Muscle layer of colon (tissue), 2 donors: Measurements from ENCODE around the gene P2RY2.
"Not testable (repeated sequence)": the region's sequence is repeated elsewhere in the genome, so short reads cannot be mapped to it uniquely, and the experiment has no call there.

ENCODE experiments used
- H3K27ac ChIP-seq: one replicate; pipeline ENCODE4 v1.7.0; 2013; ENCODE audit warnings: low read depth, mild to moderate bottlenecking, low read length, moderate library complexity
- H3K27me3 ChIP-seq, 2 donors: one replicate each; pipeline ENCODE4 v1.7.0; 2013; ENCODE audit warnings: low read length in 2 of 2, mild to moderate bottlenecking in 2 of 2; ENCODE audit not compliant: insufficient read depth in 2 of 2, control insufficient read depth in 1 of 2
- H3K36me3 ChIP-seq: one replicate; pipeline ENCODE4 v1.7.0; 2013; ENCODE audit warnings: mild to moderate bottlenecking, low read length; ENCODE audit not compliant: insufficient read depth
- H3K4me1 ChIP-seq: one replicate; pipeline ENCODE4 v1.7.0; 2013; ENCODE audit warnings: mild to moderate bottlenecking, low read length; ENCODE audit not compliant: insufficient read depth
- H3K4me3 ChIP-seq, 2 donors: one replicate each; pipeline ENCODE4 v1.7.0; 2013; ENCODE audit warnings: low read length in 2 of 2, low read depth in 1 of 2, mild to moderate bottlenecking in 1 of 2, moderate library complexity in 1 of 2
- H3K9ac ChIP-seq: one replicate; pipeline ENCODE4 v1.7.0; 2013; ENCODE audit warnings: low read length
- H3K9me3 ChIP-seq: one replicate; pipeline ENCODE4 v1.7.0; 2013; ENCODE audit warnings: mild to moderate bottlenecking, low read length
- donor health status: abdominal sarcoma.
- donor health status: Adenocarcinoma of cecum.

P2RY2 gene

DNA sequence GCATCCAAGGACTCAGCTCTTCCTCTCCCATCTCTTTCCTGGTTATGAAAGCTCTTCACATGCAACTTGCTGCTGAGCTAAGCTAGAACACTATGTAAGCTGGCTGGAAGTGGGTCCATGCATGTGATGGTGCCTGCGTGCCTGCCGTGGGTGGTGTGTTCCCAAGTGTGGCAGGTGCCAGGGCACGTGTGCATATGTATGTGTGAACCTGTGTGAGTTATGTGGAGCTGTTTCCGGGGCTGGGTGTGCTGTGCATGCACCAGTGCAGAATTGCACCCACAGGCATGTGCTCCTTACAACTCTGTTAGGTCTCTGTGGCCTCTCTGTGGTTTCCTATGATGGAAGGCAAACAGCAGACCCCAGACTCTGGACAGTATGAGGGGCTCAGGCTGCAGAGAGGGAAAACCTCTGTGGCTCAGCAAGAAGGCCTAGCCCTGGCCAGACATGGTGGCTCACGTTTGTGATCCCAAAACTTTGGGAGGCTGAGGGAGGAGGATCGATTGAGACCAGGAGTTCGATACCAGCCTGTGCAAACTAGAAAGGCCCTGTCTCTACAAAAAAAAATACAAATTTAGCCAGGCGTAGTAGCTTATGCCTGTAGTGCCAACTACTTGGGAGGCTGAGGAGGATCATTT lies 49.9 kb downstream of the P2RY2 start:
- H3K36me3 ChIP-seq = no peaks in the 10 kb centered on the region
- no peaks in the 10 kb centered on the region for H3K4me1 ChIP-seq
- no peak overlapping the region for H3K9ac ChIP-seq
- no peaks in the 10 kb centered on the region for H3K9me3 ChIP-seq
- no peak overlapping the region for H3K27ac ChIP-seq
- H3K27me3 ChIP-seq = peaks cover 14 to 17% of the 10 kb centered on the region in 2 donors
- no peak overlapping the region for H3K4me3 ChIP-seq

DNA sequence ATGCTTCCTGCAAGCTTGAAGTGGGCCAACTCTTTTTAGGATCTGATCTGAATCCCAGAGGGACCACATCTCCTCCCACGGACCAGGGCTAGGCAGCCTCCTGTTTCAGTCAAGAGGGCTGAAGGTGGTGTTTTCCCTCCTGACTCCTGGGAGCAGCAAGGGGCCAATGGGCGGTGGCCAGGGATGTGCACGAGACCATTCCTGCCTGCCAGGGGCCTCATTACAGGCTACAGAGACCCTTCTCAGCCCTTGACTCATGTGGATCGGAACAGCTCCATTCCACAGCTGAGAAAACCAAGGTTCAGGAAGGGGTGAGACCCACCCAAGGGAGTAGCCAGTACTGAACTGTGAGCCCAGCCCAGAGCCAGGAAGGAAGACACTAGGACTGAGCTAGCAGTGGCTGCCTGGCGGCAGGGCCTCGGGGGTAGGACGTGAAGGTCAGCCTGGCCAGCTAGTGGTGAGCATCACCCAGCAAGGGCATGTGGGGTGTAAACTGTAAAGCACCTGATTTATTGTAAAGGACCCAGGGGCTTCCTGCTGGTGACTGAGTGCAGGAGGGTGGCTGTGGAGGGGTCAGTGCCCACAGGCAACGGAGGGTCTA lies 50.7 kb downstream of the P2RY2 start:
- H3K9me3 ChIP-seq = no peaks in the 10 kb centered on the region
- no peak overlapping the region for H3K27ac ChIP-seq
- H3K4me3 ChIP-seq = no peak overlapping the region
- H3K36me3 ChIP-seq = no peaks in the 10 kb centered on the region
- H3K9ac ChIP-seq = no peak overlapping the region
- H3K27me3 ChIP-seq = peaks cover 13 to 14% of the 10 kb centered on the region in 2 donors
- H3K4me1 ChIP-seq = no peaks in the 10 kb centered on the region

DNA sequence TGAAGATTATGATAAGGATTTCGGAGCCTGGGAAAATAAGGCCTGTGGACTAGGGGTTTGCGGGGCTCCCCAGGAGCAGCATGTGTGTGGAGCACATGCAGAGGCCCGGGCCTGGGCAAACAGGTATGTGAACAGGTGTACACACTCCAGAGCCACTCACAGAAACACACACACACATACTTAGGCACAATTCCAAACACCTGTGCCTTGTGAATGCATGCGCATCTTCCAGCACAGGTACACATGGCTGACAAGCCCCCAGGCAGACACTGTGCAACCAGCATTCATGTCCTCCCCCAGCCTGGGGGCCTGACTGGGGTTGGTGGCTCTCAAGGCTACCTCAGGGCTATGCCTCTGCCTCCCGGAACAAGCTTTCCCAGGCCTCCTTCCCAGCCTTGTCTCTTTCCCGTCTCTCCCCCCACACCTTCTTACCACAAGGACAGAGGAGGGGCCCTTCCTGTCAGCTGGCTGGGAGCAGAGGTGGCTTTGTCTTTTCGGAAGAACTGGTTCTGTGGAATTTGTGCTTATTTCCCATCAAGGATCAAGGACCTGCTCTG lies 51.5 kb downstream of the P2RY2 start:
- no peaks in the 10 kb centered on the region for H3K9me3 ChIP-seq
- H3K4me3 ChIP-seq = no peak overlapping the region
- H3K9ac ChIP-seq = no peak overlapping the region
- no peaks in the 10 kb centered on the region for H3K4me1 ChIP-seq
- no peak overlapping the region for H3K27ac ChIP-seq
- peaks cover 5 to 7% of the 10 kb centered on the region in 2 donors for H3K27me3 ChIP-seq
- H3K36me3 ChIP-seq = no peaks in the 10 kb centered on the region

DNA sequence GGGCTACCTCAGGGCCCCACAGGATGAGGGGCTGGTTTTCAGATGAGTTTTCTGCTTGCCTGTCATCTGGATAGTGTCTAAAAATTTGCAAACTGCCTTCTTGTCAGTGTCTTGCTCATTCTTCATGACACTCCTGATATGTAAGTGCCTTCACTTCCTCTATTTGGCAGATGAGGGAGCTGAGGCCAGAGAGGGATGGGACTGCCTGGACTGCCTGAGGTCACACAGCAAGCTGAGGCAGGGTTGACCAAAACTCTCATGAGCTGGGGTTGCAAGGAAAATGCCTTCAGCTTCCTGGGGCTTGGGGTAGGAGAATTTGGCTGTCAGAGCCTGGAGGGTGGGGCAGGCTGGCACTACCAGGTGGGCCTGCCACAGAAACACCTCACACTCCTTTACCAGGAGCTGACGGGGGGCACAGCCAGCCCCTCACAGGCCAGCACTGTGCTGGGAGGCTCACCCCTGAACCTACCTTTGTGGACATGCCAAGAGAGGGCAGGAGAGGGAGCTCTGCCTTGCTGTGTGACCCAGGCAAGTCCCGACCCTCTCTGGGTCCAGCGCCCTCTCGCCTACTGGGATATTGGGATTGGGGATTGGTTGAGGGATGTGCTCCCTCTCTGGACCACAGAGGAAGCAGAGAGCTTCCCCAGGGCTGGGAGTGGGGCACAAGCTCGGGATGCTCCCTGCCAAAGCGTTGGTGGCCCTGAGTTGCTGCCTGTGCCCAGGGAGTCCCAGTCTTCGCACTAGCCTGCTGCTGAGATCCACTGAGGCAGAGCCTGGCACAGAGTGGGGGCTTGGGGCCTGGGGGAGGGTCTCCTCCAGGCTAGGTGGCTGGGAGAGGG lies 52.2 kb downstream of the P2RY2 start:
- Histone ChIP-seq H3K36me3 (no peaks in the 10 kb centered on the region), H3K4me1 (no peaks in the 10 kb centered on the region), H3K27ac (no peak overlapping the region), H3K4me3 (no peak overlapping the region), H3K9me3 (no peaks in the 10 kb centered on the region), H3K27me3 (peaks cover 0 to under 1% of the 10 kb centered on the region in 2 donors), H3K9ac (no peak overlapping the region)

- Histone ChIP-seq H3K9ac (no peak overlapping the region), H3K4me1 (no peaks in the 10 kb centered on the region), H3K36me3 (no peaks in the 10 kb centered on the region), H3K27ac (no peak overlapping the region), H3K27me3 (no peaks in the 10 kb centered on the region), H3K9me3 (no peaks in the 10 kb centered on the region), H3K4me3 (no peak overlapping the region)
These were observed 52.9 kb downstream of the P2RY2 start for GRCh38 chr11:73270855-73271477.

DNA sequence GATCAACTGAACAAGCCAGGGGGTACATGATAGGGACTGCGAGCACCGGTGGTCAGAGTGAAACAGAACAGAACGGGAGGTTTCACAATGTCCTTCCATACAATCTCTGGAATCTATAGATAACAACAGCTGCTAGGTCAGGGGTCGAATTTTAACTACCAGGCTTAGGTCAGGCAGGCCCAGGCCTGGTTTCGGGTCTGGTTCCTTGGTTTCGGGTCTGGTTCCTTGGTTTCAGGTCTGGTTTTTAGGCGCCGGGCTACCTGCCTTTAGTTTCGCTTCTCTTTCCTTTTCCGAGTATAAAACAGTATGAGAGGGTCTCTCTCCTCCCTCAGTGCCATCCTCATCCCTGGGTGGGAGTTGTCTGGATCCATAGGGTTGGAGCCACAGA lies 53.4 kb downstream of the P2RY2 start:
- not testable (repeated sequence) for H3K36me3 ChIP-seq, H3K9me3 ChIP-seq, H3K4me3 ChIP-seq, H3K27ac ChIP-seq, H3K9ac ChIP-seq, H3K27me3 ChIP-seq, H3K4me1 ChIP-seq

DNA sequence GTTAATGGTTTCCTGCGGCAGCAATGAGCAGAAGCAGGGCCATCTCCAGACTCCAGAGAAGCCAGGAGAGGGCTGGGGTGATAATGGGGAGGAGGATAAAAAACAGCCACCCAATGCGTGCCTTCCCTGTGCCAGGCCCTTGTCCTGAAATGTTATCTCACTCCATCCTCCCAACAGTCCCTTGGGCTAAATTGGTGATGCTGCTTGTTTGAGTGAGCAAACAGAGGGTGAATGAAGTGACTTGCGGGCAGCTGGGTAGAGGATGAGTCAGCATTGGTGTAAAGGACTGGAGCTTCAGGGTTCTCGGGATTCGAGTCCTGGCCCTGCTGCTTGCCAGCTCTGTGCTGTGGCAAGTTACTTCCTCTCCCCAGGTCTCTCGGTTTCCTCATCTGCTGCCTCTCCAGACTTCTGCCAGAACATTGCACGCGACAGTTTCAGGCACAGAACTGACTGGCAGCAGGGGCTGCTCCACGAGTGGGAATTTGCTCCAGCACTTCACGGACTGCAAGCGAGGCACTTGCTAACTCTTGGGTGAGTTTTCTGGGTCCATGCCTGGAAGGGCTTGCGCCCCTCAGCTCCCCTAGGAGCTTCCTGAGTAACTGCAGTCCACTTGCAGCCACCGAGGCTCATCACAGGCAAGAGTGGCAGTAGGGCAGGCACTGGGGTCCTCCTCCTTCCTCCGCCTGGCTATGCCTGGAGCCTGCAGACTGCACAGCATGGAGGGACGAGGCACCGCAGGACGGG lies 54.0 kb downstream of the P2RY2 start, which contains the start of gene P2RY6:
Gene P2RY6 (plus strand): TSS at position 403 of the 744 bp plus-strand sequence. CDS start 24,181 bp downstream, outside the sequence.
- H3K27ac ChIP-seq = no peak within 1 kb of the TSS
- H3K36me3 ChIP-seq = no peaks in the 10 kb centered on the region
- no peak within 1 kb of the TSS for H3K4me3 ChIP-seq
- H3K9me3 ChIP-seq = no peaks in the 10 kb centered on the region
- no peaks in the 10 kb centered on the region for H3K27me3 ChIP-seq
- H3K4me1 ChIP-seq = no peaks in the 10 kb centered on the region
- H3K9ac ChIP-seq = no peak within 1 kb of the TSS

DNA sequence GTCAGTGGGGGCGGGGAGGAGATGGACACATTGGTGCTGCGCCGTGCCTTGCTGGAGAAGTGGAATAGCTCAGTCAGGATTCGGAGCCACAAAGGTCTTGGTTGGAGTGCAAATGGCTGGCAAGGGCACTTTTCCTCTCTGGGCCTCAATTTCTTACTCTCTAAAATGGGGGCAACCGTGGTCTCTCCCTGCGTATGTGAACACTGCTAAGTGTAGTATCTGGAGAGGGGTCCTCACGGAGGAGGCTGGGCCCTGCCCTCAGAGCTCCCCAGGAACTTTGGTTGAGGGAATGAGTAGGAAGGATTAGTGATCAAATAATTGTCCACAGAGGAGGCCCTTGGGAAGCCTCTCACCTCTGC lies 54.6 kb downstream of the P2RY2 start:
- H3K4me3 ChIP-seq = no peak overlapping the region
- H3K9ac ChIP-seq = no peak overlapping the region
- no peak overlapping the region for H3K27ac ChIP-seq

DNA sequence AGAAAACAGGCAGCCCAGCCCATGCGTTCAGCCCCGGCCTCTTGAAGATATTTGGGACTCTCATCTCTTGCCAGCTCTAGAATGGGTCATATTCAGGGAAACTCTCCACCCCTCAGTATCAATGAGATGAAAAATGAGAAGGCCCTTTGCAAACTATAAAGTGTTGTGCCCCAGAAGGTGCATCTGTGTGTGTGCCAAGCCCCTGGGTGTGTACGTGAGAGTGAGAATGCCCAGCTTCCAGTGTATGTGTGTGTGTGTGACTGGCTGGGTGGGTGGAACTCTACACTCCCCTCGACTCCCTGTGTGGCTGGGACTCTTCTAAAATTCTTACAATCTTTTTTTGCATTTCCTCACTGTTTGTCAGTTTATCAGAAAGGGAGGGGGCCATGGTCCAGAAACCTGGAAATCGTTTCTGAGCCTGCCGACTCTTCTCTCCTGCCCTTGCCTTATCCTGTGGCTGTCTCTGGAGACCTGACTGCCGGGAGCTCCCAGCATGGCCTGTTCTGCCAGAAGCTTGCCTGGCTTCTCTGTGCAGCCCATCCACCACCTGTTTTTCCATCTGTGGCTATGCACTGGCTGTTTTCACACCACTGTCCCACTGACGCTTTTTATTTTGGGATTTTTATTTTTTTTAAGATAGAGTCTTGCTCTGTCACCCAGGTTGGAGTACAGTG lies 55.3 kb downstream of the P2RY2 start:
- Histone ChIP-seq H3K9me3 (no peaks in the 10 kb centered on the region), H3K4me3 (no peak overlapping the region), H3K4me1 (no peaks in the 10 kb centered on the region), H3K27me3 (no peaks in the 10 kb centered on the region), H3K27ac (no peak overlapping the region), H3K9ac (no peak overlapping the region), H3K36me3 (no peaks in the 10 kb centered on the region)

More for the DNA sequence above, 54.6 kb downstream of the P2RY2 start:
- Histone ChIP-seq H3K4me1 (no peaks in the 10 kb centered on the region), H3K27me3 (no peaks in the 10 kb centered on the region), H3K9me3 (no peaks in the 10 kb centered on the region), H3K36me3 (no peaks in the 10 kb centered on the region)

DNA sequence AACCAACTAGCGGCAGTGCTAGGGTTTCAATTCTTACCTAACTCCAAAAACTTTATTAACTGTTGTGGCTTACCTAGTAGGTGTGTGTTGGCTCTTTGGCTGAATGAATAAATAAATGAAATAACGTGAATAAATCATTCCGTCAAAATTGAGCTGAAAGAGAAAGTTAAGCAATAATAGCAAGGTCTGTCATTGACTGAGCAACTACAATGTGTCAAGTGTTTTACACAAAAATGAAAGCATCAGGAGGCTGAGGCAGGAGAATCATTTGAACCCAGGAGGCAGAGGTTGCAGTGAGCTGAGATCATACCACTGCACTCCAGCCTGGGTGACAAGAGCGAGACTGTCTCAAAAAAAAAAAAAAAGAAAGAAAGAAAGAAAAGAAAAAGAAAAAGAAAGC lies 56.1 kb downstream of the P2RY2 start:
- H3K4me1 ChIP-seq, H3K4me3 ChIP-seq, H3K27me3 ChIP-seq, H3K9ac ChIP-seq, H3K36me3 ChIP-seq, H3K9me3 ChIP-seq, H3K27ac ChIP-seq: not testable (repeated sequence)
